ENCODE measurements around the gene MAN1B1.

Gene MAN1B1
- 38.7 to 92.7 reads per million in 2 experiments for total RNA-seq

DNA sequence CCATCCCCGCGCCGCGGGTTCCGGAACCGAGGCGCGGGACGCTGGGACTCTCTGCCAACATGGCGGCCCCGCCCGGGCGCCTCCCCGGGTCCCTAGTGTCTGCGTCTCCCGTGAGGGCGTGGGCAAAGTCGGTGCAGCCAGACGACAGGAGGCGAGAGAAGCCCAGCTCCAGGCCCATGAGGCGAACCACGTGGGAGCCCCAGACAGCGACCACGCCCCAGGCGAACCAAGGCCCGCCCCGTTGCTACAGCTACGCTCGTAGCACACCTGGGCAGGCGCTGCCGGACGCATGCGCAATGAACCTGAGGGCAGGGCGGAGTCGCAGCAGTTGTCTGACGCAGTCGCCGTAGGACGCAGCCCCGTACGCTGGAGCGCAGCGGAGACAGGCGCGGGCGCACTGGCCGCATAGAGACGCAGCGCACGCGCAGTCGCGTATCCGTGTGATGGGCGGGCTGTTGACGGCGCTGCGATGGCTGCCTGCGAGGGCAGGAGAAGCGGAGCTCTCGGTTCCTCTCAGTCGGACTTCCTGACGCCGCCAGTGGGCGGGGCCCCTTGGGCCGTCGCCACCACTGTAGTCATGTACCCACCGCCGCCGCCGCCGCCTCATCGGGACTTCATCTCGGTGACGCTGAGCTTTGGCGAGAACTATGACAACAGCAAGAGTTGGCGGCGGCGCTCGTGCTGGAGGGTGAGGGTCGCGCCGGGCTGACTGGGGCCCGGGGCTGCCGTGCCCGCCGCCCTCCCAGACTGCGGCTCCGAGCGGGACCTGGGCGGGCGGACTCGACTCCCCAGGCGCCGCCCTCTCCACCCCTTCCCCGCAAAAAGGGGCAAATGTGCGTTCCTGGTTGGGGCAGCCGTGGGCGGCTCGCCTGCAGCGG, at the start of gene MAN1B1:
Gene MAN1B1, plus strand, starts transcription at position 455 of the 878 bp plus-strand sequence. Its CDS starts 15 bp downstream, at position 470.
- peak; percentile 100 for DNase-seq (ENCODE audit: low read depth)

DNA sequence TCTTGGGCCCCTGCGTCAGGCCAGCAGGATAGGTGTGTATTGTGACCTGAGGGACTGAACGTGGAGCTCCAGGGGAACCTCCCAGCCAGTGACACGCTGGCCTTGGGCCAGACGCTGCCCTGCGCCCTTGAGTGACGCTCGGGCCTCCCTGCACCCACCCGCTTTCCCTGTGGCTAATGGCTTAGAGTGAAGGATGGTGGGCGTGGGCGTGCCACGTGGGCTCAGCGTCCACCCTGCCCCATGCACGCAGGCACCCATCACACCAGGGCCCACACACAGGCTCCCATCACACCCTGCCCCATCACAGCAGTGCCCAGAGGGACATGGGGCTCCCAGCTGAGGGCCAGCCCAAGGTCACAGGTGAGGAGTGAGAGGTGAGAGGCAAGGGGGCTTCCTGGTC, 49.8 kb upstream of the MAN1B1 start:
- DNase-seq (ENCODE audit: low read depth): no peak

DNA sequence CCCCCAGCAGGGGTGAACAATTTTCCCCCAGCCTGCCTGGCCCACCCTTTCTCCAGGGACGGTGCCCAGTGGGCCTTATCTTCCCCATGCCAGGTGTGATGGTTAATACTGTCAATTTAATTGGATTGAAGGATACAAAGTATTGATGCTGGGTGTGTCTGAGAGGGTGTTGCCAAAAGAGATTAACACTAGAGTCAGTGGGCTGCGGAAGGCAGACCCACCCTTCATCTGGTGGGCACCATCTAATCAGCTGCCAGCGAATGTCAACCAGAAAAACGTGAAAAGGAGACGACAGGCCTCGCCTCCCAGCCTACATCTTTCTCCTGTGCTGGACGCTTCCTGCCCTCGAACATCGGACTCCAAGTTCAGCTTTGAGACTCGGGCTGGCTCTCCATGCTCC, 49.3 kb upstream of the MAN1B1 start:
- no peak for DNase-seq (ENCODE audit: low read depth)

DNA sequence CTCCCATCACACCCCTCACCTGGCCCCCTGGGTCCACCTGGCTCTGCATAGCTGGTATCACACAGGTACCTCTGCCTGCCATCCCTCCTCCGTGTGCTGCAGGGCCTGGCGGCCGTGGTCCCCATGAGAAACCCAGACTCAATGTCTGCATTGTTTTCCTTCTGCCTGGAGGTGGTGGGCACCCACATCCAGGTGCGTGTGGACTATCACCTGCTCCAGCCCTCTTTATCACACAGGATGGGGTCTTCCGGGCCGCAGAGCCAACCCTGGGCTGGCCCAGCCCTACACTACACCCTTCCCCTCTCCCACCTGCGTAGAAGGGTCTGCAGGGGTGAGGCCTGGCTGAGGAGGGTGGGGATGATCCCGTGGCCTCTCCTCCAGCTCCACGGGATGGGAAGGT, 47.9 kb upstream of the MAN1B1 start:
- DNase-seq (ENCODE audit: low read depth): no peak

DNA sequence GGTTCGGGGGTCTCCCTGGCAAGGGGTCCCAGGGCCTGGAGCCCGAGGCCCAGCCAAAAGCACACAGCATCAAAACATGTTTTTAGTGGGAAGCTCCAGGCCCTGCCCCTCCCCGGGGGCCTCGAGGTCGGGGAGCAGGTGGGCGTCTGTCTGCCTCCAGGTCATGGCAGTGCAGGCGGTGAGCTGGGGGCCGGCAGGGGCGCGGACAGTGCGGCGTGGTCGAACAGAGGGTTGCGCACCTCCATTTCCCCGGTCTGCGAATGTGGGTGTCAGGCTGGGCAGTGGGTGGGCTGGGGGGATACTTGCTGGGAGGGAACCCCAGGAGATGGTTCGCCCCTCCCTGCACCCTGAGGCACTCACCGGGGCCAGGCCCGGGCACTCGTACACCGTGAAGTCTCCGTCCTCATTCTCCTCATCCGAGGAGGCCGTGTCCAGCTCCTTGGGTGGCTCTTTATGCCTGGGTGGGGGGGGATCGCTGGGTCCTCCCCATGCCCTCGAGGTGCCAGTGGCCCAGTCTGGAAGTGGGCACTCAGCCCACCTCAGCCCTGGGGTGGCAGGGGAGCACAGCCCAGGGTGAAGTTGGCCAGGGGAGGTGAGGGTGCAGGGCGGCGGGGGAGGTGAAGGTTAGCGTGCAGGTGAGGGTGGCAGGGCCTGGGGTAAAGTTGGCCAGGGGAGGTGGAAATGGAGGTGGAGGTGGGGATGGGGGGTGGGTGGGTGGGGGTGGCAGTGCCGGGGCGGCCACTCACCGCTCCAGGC, 47.0 kb upstream of the MAN1B1 start:
- no peak for DNase-seq (ENCODE audit: low read depth)

DNA sequence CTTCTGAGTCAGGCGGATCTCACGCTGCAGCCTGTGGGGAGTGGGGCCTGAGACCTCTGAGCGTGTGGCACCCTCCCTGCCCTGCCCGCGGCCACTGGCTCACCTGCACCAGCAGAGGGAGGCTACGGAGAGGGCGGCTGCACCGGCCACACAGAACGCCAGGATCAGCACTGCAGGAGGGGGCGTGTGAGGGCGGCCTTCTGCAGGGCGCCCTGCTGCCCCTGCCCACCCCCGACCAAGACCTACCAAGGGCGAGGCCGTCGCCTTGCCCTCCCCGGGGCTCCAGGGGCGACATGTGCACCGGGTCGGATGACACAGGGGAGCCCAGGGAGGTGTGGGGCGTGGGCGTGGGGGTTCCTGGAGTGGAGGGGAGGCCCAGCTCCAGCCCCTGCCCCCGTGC, 46.2 kb upstream of the MAN1B1 start:
- no peak for DNase-seq (ENCODE audit: low read depth)

DNA sequence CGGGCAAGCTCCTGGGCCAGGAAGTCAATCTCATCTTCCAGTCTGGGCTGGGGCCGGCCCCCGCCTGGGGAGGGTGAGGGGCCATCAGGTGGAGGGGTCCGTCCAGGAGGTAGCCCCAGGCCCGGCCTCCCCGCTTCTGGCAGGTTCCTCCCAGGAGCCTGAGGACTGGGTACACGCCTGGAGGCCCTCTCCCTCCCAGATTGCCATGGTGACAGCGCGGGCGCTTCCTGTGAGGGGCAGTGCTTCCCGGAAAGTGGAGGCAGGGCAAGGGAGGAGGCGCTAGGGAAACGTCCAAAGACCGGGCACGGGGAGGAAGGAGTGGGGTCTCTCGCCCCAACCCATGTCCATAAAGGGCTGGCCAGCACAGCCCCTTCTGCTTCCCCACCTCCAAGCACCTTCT, 45.7 kb upstream of the MAN1B1 start:
- no peak for DNase-seq (ENCODE audit: low read depth)

DNA sequence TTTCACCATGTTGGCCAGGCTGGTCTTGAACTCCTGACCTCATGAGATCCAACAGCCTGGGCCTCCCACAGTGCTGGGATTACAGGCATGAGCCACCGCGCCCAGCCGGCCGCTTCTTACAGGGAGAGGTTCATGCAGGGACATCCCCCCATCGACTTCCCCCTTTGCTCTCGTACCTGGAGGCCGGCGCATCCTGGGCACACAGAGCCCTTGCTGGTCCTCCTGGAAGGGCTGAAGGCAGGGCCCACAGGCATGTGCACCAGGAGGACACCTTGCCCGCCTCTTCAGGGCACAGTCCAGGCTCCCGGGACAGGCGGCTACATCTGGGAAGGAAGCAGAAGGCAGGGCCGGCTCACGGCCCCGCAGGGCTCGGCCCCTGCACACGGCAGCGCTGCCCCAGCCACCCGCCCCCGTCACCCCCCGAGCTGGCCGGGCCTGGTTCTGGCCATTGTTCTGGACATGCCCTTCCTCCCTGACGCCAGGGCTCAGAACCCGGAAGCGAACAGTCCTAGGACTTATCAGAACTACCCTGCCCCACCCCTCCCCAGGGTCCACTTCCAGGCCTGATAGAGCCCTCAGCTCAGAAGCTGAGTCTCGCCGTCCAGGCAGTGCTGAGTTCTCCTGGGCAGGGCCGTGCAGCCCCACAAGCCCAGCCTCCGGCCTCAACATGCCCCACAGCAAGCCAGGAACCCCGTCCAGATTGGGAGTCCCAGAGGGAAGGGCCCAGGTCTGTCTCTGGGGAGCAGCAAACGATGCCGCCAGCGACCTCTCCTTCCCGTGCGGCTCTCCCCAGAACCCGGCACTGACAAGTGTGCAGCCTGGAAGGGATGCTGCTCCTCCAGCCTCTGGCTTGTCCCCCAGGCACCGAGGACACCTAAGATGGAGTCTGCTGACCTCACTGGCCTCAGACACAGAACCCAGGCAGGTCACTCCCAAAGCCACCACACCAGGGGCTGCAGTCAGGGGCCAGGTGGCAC, 43.7 kb upstream of the MAN1B1 start:
- DNase-seq (ENCODE audit: low read depth): no peak

DNA sequence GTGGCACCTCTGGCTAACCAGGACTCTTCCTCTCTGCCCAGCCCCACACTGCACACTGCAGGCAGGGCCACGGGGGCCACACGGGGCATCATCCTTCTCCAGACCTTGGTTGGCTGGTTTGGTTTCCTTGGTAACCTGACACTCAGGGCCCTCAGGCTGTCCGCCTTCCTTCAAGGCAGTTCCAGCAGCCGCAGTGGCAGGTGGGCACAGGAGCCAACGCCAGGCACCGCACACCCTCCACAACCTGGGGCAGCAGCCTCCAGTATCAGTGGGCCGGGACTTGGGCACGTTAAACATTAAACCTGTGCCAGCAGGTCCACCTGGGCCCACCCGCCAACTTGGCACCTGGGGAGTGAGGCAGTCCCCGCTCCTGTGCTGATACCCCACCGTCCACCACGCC, 42.7 kb upstream of the MAN1B1 start:
- DNase-seq (ENCODE audit: low read depth): no peak

DNA sequence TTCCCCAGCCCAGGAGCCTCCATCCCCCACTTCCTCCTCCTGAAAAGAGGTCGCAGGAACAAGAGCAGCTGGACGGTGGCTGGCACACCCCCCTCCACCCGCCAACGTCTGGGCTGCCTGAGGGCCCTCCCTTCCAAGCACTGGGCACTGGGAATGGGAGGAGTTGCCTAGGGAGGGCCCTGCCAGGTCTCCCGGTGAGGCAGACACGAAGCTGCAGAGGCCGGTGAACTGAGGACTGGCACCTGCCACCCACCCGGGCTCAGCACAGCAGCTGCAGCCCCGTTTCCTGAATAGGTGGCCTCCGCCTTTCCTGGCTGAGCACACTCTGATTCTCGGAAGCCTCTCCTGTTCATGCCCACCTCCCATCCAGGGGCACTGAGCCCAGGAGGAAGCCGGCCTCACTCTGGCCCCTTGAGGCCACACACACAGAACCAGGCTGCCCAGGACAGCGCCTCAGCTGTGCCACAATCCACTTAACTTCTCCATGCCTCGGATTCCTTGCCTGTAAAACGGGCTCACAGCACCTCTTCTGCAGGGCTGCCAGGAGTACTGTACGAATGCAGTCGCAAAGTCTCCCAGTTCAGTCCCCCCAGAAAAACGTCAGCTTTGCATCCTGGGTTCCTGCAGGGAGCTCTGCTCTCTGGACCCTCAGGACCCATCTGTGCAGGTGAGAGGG, 42.1 kb upstream of the MAN1B1 start:
- DNase-seq (ENCODE audit: low read depth): no peak

DNA sequence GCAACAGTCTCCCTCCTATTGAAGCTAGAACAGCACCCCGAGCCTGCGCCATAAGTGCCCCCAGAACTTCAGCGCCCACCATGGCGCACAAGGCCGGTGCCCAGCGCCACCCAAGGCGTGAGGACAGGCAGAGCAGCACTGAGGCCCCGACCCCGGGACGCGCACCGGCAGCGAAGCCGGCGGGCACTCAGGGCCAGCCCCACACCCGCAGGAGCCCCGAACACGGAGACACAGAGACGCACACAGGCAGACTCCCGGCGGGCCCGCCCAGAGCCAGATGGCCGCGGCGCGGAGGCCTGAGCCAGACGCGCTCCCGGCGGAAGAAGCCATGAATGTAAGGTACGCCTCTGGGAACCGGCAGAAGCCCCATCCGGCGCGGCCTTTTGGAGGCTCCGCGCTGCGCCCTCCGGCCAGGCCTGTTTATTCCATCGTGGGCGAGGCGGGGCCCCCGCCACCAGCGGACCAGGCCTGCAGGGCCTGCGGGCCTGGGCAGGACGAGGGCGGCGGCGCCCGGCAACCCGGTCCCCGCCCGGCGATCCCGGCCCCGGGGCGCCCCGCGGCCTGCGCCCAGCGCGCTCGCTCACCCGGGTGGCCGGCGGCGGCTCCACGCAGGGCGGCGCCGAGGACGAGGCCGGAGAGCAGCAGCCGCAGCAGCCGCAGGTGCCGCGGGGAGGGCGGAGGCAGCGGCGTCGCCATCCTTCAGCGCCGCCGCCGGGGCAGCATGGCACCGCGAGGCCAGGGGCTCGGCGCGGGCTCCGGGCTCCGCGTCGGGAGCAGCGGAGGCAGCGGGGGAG, 41.3 kb upstream of the MAN1B1 start:
- DNase-seq (ENCODE audit: low read depth): no peak

DNA sequence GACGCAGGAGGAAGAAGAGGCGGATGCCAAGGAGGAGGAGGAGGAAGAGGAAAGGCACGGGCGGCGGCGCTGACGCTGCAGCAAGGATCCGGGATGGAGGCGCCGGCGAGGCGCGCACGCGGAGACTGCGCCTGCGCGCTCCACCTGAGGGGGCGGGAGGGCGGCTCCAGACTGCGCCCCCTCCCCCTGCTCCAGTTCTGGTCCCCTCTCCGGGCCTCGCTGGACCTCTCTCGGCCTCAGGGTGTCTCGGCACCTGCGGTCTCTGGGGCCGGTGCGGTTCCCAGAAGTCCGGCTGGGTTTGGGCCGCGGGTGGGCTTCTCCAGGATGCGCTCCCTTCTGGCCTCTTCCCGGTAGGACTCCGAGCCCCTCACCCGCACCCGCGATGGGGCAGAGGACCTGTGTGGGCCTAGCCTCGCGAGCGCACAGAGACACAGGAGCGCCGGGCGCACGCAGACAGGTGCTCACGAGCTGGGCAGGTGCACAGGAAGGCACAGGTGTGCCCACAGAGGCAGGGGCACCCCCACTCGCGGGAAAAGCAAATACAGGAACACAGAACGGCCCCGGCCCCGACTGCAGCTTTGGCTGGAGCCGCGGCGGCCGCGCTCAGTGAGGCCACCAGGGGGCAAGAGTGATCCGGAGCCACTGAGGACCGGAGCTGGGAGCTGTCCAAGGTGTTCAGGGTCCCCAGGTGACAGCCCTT, 40.5 kb upstream of the MAN1B1 start, which contains the start of gene NPDC1:
Gene NPDC1, minus strand, starts transcription at position 90 of the 700 bp plus-strand sequence. CDS start 188 bp downstream, outside the sequence.
- peak; percentile 70 for DNase-seq (ENCODE audit: low read depth)

DNA sequence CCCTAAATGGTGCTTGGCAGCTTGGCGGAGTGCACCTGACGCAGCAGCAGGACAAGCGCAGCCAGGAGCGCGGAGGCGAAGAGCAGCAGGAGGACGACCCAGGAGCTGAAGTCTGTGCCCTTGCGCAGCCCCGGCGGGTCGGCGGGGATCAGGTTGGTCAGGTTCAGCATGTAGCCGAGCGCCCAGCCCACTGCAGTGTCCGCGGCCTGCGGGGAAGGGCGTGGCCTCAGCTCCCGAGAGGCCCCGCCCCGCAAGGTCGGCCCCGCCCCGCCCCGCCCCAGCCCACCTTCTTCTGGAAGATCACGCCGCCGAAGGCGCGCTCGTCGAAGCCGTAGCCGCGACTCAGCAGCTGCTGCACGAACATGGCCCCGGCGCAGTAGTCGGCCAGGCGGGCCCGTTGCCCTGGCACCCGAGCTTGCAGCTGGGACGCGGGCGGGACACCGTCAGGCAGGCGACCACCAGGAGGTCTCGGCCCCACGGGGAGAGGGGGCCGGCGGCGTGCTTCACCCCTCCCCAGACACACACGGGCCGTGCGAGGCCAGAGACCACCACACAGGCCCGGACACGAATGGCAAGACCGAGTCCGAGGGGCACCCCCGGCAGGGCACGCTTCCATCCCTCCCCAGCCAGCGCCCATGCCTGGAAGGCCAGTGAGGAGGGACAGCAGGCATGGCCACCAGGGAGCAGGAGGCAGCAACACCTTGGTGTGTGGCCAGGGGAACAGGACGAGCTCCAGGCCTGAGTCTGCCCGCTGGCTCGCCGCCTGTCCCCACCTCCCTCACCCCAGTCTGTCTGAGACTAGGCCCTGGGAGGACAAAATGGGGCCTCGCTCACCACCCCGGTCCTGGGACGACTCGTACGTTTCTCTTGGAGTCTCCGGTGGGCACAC, 37.9 kb upstream of the MAN1B1 start:
- DNase-seq (ENCODE audit: low read depth): no peak

DNA sequence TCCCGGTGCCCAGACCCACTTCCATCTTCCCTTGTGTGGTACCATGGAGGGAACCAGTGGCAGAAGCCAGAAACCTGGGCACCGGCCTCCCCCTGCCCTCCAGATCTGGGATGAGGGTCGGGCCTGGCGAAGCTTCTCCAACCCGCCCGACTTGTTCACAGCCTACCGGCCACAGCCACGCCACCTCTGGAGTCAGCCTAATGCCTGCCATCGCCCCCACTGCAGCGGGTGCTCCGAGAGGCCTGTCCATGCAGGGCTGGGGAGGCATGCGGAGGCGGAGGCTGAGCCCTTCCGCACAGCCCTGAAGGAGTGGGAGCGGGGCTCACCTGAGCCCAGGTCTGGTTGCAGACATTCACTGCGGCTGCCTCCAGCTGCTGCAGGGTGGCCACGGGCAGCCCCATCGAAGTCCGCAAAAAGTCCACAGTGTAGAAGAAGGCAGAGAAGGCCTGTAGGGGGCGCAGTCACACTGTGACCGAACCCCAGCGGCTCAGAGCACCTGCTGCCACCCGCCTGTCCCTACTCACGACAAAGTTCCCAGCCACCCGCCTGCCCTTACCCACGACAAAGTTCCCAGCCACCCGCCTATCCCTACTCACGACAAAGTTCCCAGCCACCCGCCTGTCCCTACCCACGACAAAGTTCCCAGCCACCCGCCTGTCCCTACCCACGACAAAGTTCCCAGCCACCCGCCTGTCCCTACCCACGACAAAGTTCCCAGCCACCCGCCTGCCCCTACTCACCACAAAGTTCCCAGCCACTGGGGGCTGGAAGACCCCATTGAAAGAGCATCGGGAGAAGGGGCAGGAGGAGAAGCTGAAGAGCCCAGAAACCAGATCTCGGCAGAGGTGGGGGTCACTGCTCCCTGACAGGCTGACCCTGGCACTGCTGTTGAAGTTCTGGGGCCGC, 37.0 kb upstream of the MAN1B1 start:
- DNase-seq (ENCODE audit: low read depth): no peak

DNA sequence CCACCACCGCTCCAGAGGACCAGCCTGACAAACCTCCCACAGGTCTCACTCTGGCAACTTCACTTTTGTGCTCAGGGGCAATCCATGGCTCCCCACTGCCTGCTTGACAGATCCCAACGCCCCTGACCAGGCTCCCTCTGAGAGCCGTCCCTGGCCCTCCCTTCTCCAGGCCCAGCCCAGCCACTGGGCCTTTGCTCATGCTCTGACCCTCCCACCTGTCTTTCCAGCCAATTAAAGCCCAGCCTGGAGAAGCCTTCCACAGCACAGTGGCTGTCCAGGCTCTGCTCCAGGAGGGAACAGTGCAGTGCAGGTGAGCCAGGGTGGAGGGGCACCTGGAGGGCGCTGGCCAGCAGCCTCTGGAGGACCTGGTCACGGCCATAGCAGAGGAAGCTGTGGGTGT, 36.2 kb upstream of the MAN1B1 start:
- DNase-seq (ENCODE audit: low read depth): no peak

DNA sequence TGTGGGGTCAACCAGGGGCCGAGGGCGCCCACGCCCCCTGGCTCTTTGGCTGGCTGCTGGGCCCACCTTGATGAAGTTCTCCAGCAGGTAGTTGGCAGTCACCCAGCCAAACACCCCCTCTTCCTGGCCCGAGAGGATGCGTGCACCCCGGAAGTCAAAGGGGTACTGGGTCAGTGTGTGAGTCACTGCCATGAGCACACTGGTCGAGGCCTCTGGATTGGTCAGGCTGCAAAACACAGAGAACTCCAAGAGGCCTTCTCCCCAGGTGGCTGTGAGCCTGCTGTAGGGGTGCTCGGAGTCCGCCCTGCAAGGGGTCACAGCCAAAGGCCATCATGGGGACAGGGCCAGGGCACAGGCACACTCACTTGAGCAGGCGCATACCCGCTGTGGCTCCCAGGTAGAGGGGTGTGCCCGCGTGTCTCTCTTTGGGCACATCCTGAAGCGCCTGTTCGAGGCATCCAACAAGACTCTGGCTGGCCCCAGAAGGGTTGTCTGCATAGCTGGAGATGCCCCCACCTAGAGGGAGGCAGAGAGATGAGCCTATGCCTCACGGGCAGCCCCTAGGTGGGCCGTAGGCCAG, 35.5 kb upstream of the MAN1B1 start:
- no peak for DNase-seq (ENCODE audit: low read depth)

DNA sequence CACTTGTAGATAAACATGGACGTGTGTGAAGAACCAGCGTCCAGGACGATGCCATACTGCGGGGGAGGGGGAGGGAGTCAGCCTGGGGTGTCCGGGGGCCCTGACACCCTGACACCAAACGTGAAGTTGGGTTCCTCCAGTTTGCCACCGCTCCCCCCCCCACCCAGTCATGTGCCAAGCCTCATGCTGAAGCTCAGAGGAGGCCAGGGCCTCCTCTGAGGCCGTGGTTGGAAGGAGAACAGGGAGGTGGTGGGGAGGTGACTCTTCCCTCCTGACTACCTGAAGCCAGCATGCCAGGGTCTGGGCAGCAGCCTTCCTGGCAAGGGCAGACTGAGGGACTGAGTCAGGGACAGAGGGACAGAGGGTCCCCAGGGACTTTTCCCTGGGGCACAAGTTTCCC, 34.5 kb upstream of the MAN1B1 start:
- no peak for DNase-seq (ENCODE audit: low read depth)
